OCI-LY7 (cell line): ENCODE results near the gene P3H1.

Source experiments
- EZH2phosphoT487 ChIP-seq: fragments of 200-600 bp; sonication (generic); IDR thresholded peaks from 2 replicates; pipeline ENCODE4 v1.6.1; 2018; ENCODE audit warnings: low read depth, borderline replicate concordance, mild to moderate bottlenecking, mixed run types, antibody characterized with exemption, low read length, moderate library complexity, mixed read lengths
- TF ChIP-seq, protein P1 (sequence below): fragments of 200-600 bp; sonication (generic); conservative IDR thresholded peaks from 2 replicates; pipeline ENCODE4 v1.5.1; 2014; ENCODE audit warnings: mild to moderate bottlenecking, antibody characterized with exemption, low read length, moderate library complexity, mixed read lengths

DNA sequence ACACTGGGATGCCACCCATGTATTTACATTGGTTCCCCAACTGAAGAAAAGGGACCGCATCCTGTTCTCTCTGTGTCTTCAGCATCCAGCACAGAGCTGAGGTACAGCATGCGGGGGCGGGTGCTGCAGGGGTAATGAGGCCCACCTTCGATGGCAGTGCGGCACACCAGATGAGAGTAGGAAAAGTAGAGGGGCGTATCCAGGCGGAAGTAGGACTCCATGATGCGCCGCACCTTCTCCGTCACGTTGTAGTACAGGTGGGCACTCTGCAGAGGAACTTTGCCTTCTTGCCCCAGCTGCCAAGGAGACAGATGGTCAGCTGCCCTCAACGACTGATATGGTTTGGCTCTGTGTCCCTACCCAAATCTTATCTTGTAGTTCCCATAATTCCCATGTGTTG is 16.8 kb downstream of the P3H1 start:
- TF ChIP-seq, protein P1, sequence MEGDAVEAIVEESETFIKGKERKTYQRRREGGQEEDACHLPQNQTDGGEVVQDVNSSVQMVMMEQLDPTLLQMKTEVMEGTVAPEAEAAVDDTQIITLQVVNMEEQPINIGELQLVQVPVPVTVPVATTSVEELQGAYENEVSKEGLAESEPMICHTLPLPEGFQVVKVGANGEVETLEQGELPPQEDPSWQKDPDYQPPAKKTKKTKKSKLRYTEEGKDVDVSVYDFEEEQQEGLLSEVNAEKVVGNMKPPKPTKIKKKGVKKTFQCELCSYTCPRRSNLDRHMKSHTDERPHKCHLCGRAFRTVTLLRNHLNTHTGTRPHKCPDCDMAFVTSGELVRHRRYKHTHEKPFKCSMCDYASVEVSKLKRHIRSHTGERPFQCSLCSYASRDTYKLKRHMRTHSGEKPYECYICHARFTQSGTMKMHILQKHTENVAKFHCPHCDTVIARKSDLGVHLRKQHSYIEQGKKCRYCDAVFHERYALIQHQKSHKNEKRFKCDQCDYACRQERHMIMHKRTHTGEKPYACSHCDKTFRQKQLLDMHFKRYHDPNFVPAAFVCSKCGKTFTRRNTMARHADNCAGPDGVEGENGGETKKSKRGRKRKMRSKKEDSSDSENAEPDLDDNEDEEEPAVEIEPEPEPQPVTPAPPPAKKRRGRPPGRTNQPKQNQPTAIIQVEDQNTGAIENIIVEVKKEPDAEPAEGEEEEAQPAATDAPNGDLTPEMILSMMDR: no peak
- TF ChIP-seq EZH2phosphoT487: no peak
